Kidney (tissue), 14 donors: ENCODE results near the gene MBOAT2. TPM values are rescaled to one million over a fixed set of nuclear protein-coding genes. Genes with fewer than 3 reads are reported as not detected.

Experiments
- DNase-seq, 5 donors: peaks; one replicate each; pipeline ENCODE4 v3.0.0-alpha.2; 2013 to 2020
- FAIRE-seq: peaks from 2 replicates; lab custom pipeline; 2012; peaks lifted over from hg19 to GRCh38; lab: Jason Lieb, UNC
- H3K27ac ChIP-seq, 2 donors: one replicate each; pipeline ENCODE4 v1.7.0; 2013; ENCODE audit warnings: low read depth in 2 of 2, low read length in 2 of 2, inconsistent platforms in 1 of 2
- H3K27me3 ChIP-seq: one replicate; pipeline ENCODE4 v1.7.1; 2013; ENCODE audit warnings: low read length, inconsistent platforms; ENCODE audit not compliant: control insufficient read depth, insufficient read depth
- H3K36me3 ChIP-seq, 3 donors: one replicate each; pipeline versions ENCODE4 v1.7.0 to v1.7.1; 2013; ENCODE audit warnings: low read length in 3 of 3, control low read depth in 1 of 3, inconsistent platforms in 1 of 3; ENCODE audit not compliant: insufficient read depth in 3 of 3, control insufficient read depth in 2 of 3
- H3K4me1 ChIP-seq, 3 donors: one replicate each; pipeline versions ENCODE4 v1.7.0 to v1.7.1; 2013; ENCODE audit warnings: low read length in 3 of 3, inconsistent platforms in 1 of 3, low read depth in 1 of 3; ENCODE audit not compliant: control insufficient read depth in 2 of 3, insufficient read depth in 2 of 3
- H3K4me3 ChIP-seq, 3 donors: one replicate each; pipeline versions ENCODE4 v1.7.0 to v1.8.1; 2013; ENCODE audit warnings: low read length in 3 of 3, control low read depth in 1 of 3, inconsistent platforms in 1 of 3
- H3K9ac ChIP-seq, 3 donors: one replicate each; pipeline versions ENCODE4 v1.7.0 to v1.7.1; 2013; ENCODE audit warnings: low read length in 3 of 3, control low read depth in 1 of 3, inconsistent platforms in 1 of 3
- H3K9me3 ChIP-seq, 3 donors: one replicate each; pipeline versions ENCODE4 v1.7.0 to v1.7.1; 2013; ENCODE audit warnings: low read length in 3 of 3, control low read depth in 1 of 3, inconsistent platforms in 1 of 3; ENCODE audit not compliant: control insufficient read depth in 2 of 3, insufficient read depth in 1 of 3
- CTCF ChIP-seq: IDR thresholded peaks from 3 replicates; pipeline ENCODE4 v1.5.1; 2012; ENCODE audit warnings: mild to moderate bottlenecking, moderate library complexity, borderline replicate concordance; ENCODE audit not compliant: insufficient read depth; ENCODE audit errors: extremely low read depth
- intact Hi-C: fragments of 100-400 bp; cut with DNase I; formaldehyde crosslinking; loops from one replicate; pipeline ENCODE4 v1.11.1; 2022
- polyA plus RNA-seq: library from polyadenylated mRNA; stranded (reverse); fragments of 350-450 nt; fragmentation: Illumina TruSeq; extraction: RNeasy Lipid Tissue Mini Kit (QIAGEN cat#74804); gene quantifications from one replicate; pipeline ENCODE4 v1.2.3, GENCODE V29; 2014; ENCODE audit warnings: low read depth, low replicate concordance; ENCODE audit not compliant: insufficient read depth
- total RNA-seq: library from RNA; stranded (reverse); fragmentation: NEBNext Ultra II Directional; extraction: Animal tissue kit (Norgen Biotek cat#: 25700); gene quantifications from one replicate; pipeline ENCODE4 v1.2.1, GENCODE V29; 2021
- donor health status: control.
- donor health status: control.
- donor health status: control.
- donor health status: control.
- donor health status: control.
- donor health status: DM: yes; HTN: yes; CAD: no.
- donor health status: Normal renal cell carcinoma (clear cell type).

MBOAT2 gene
- total and polyA plus RNA-seq, 2 donors from 2014 or later: 15.9 to 28.6 TPM

GRCh38 chr2:8889978-8890377 is 113.5 kb downstream of the MBOAT2 start:
- no peak overlapping the region for H3K4me3 ChIP-seq
- H3K9ac ChIP-seq: no peak overlapping the region
- intact Hi-C loops: no loop called here
- H3K36me3 ChIP-seq: no peaks in the 10 kb centered on the region
- DNase-seq (no peak), FAIRE-seq (no peak)
- H3K27me3 ChIP-seq: no peaks in the 10 kb centered on the region
- no peak overlapping the region for H3K27ac ChIP-seq
- TF ChIP-seq CTCF: no peak
- no peaks in the 10 kb centered on the region for H3K9me3 ChIP-seq
- H3K4me1 ChIP-seq: no peaks in the 10 kb centered on the region

- FAIRE-seq (no peak), DNase-seq (no peak)
- Histone ChIP-seq H3K4me3 (no peak overlapping the region), H3K36me3 (no peaks in the 10 kb centered on the region), H3K4me1 (no peaks in the 10 kb centered on the region), H3K27me3 (no peaks in the 10 kb centered on the region), H3K9me3 (no peaks in the 10 kb centered on the region), H3K27ac (no peak overlapping the region), H3K9ac (no peak overlapping the region)
- TF ChIP-seq CTCF: no peak
- intact Hi-C loops: no loop called here
Observed at GRCh38 chr2:8888963-8889362, 114.5 kb downstream of the MBOAT2 start.

GRCh38 chr2:8886876-8887275 is 116.6 kb downstream of the MBOAT2 start:
- Histone ChIP-seq H3K27ac (no peak overlapping the region), H3K27me3 (no peaks in the 10 kb centered on the region), H3K4me3 (no peak overlapping the region), H3K36me3 (no peaks in the 10 kb centered on the region), H3K9me3 (no peaks in the 10 kb centered on the region), H3K9ac (no peak overlapping the region), H3K4me1 (no peaks in the 10 kb centered on the region)
- TF ChIP-seq CTCF: no peak
- intact Hi-C loops: no loop called here
- DNase-seq: no peak
- no peak for FAIRE-seq

GRCh38 chr2:8886202-8886518 is 117.3 kb downstream of the MBOAT2 start:
- H3K9me3 ChIP-seq: no peaks in the 10 kb centered on the region
- no peak for TF ChIP-seq CTCF
- no peaks in the 10 kb centered on the region for H3K27me3 ChIP-seq
- FAIRE-seq: no peak
- no peaks in the 10 kb centered on the region for H3K4me1 ChIP-seq
- H3K9ac ChIP-seq: no peak overlapping the region
- intact Hi-C loops: no loop called here
- DNase-seq: no peak
- no peak overlapping the region for H3K4me3 ChIP-seq
- no peak overlapping the region for H3K27ac ChIP-seq
- H3K36me3 ChIP-seq: no peaks in the 10 kb centered on the region
